ENCODE results near the gene PRR35. TPM values are rescaled to one million over a fixed set of nuclear protein-coding genes. Genes with fewer than 3 reads are reported as not detected.

Gene PRR35
- total and polyA plus RNA-seq, 3 donors from 2014 or later: 1.7 to 7.2 (median 5.0) TPM

GRCh38 chr16:576197-576822 is 16.1 kb downstream of the PRR35 start:
- no peaks in the 10 kb centered on the region for H3K27me3 ChIP-seq
- no peaks in the 10 kb centered on the region for H3K36me3 ChIP-seq (ENCODE audit: low read depth, missing control alignments)
- H3K27ac ChIP-seq: no peak overlapping the region
- no peaks in the 10 kb centered on the region for H3K4me1 ChIP-seq
- intact Hi-C loops (cut with DNase I; ENCODE audit: low total_unique reads): no loop called here
- WGBS, 2 donors: 79 to 89% methylated on average over 5 to 21 of the region's 21 CpGs
- no peaks in the 10 kb centered on the region for H3K9me3 ChIP-seq
- H3K4me3 ChIP-seq: no peak overlapping the region
- TF ChIP-seq CTCF (IDR thresholded peaks at IDR 0.05): no peak
- TF ChIP-seq POLR2A (IDR thresholded peaks at IDR 0.05): no peak
- no peak for DNase-seq

- no peak for TF ChIP-seq POLR2A (IDR thresholded peaks at IDR 0.05)
- no peak for TF ChIP-seq CTCF (IDR thresholded peaks at IDR 0.05)
- H3K27me3 ChIP-seq: no peaks in the 10 kb centered on the region
- no peaks in the 10 kb centered on the region for H3K9me3 ChIP-seq
- no peak overlapping the region for H3K27ac ChIP-seq
- no peaks in the 10 kb centered on the region for H3K4me1 ChIP-seq
- H3K4me3 ChIP-seq: no peak overlapping the region
- H3K36me3 ChIP-seq (ENCODE audit: low read depth, missing control alignments): no peaks in the 10 kb centered on the region
- no peak for DNase-seq
- intact Hi-C loops (cut with DNase I; ENCODE audit: low total_unique reads): no loop called here
- 85 to 96% methylated on average over 7 to 8 of the region's 8 CpGs for WGBS, 2 donors
Observed at GRCh38 chr16:576823-577201, 16.6 kb downstream of the PRR35 start.

GRCh38 chr16:577796-578195 is 17.6 kb downstream of the PRR35 start:
- no peaks in the 10 kb centered on the region for H3K36me3 ChIP-seq (ENCODE audit: low read depth, missing control alignments)
- no peak for TF ChIP-seq CTCF (IDR thresholded peaks at IDR 0.05)
- TF ChIP-seq POLR2A (IDR thresholded peaks at IDR 0.05): no peak
- H3K27me3 ChIP-seq: no peaks in the 10 kb centered on the region
- H3K9me3 ChIP-seq: no peaks in the 10 kb centered on the region
- no peaks in the 10 kb centered on the region for H3K4me1 ChIP-seq
- no peak overlapping the region for H3K27ac ChIP-seq
- no peak overlapping the region for H3K4me3 ChIP-seq
- no peak for DNase-seq
- 81 to 95% methylated on average over 8 to 13 of the region's 13 CpGs for whole genome bisulfite sequencing, 2 donors
- intact Hi-C loops (cut with DNase I; ENCODE audit: low total_unique reads): no loop called here

- 95 to 96% methylated on average over 7 to 23 of the region's 24 CpGs for WGBS, 2 donors
- no peaks in the 10 kb centered on the region for H3K36me3 ChIP-seq (ENCODE audit: low read depth, missing control alignments)
- peaks cover under 1% of the 10 kb centered on the region for H3K4me1 ChIP-seq
- no peak overlapping the region for H3K4me3 ChIP-seq
- intact Hi-C loops (cut with DNase I; ENCODE audit: low total_unique reads): no loop called here
- TF ChIP-seq CTCF (IDR thresholded peaks at IDR 0.05) (no peak), POLR2A (IDR thresholded peaks at IDR 0.05) (no peak)
- no peak for DNase-seq
- H3K27ac ChIP-seq: no peak overlapping the region
- no peaks in the 10 kb centered on the region for H3K9me3 ChIP-seq
- no peaks in the 10 kb centered on the region for H3K27me3 ChIP-seq
Observed at GRCh38 chr16:578232-578869, 18.2 kb downstream of the PRR35 start.
